AG04449 (cell line): ENCODE measurements around the gene ADAM15.

Experiments used
- CTCF ChIA-PET: fragments of 350-600 bp; formaldehyde crosslinking; extraction: SDS; loops from one replicate; lab custom pipeline; 2021; ENCODE audit warnings: antibody characterized with exemption; lab: Yijun Ruan, JAX
- POLR2A ChIA-PET: fragments of 400-600, 350-600 bp; formaldehyde crosslinking; extraction: SDS; loops from one replicate; lab custom pipeline; 2020; ENCODE audit warnings: antibody characterized with exemption, inconsistent platforms; lab: Yijun Ruan, JAX
- DNase-seq: peaks from one replicate; pipeline ENCODE4 v3.0.0-alpha.2; 2010; ENCODE audit warnings: low read depth, low spot score
- H3K4me3 ChIP-seq: 2 replicates; pipeline ENCODE4 v1.5.1; 2011; ENCODE audit warnings: low read depth, mild to moderate bottlenecking, control low read depth, low read length
- CTCF ChIP-seq: IDR thresholded peaks from one replicate; pipeline ENCODE4 v1.5.1; 2011; ENCODE audit warnings: mild to moderate bottlenecking, moderate library complexity, low read length, control low read depth, inconsistent platforms; ENCODE audit not compliant: insufficient read depth; ENCODE audit errors: missing control alignments

The ADAM15 gene

GRCh38 chr1:155043793-155044192 is 7.3 kb upstream of the ADAM15 start:
- no peak for TF ChIP-seq CTCF
- DNase-seq, result no peak
- ChIA-PET POLR2A (interaction anchor here (0.6 to 0.7 kb wide), 2 partner anchors 76 to 574 kb away, joined by 3 to 5 read pairs; no protein-coding TSS in a partner anchor), CTCF (interaction anchor here (0.7 to 20.6 kb wide), 26 partner anchors 10 to 644 kb away, joined by 3 to 433 read pairs (median 4); partner anchors contain the start of genes DCST1, DCST2, EFNA4 and KRTCAP2)
- no peak overlapping the region for H3K4me3 ChIP-seq

- ChIA-PET POLR2A (interaction anchor here (0.6 kb wide), 1 partner anchor 574 kb away, joined by 5 read pairs; no protein-coding TSS in a partner anchor), CTCF (interaction anchor here (0.7 to 20.6 kb wide), 30 partner anchors 11 to 644 kb away, joined by 3 to 433 read pairs (median 4); partner anchors contain the start of genes DCST1, DCST2, EFNA4 and FLAD1)
- no peak overlapping the region for H3K4me3 ChIP-seq
- DNase-seq, result no peak
- no peak for TF ChIP-seq CTCF
Observed at GRCh38 chr1:155044365-155044764, 6.8 kb upstream of the ADAM15 start.

DNA sequence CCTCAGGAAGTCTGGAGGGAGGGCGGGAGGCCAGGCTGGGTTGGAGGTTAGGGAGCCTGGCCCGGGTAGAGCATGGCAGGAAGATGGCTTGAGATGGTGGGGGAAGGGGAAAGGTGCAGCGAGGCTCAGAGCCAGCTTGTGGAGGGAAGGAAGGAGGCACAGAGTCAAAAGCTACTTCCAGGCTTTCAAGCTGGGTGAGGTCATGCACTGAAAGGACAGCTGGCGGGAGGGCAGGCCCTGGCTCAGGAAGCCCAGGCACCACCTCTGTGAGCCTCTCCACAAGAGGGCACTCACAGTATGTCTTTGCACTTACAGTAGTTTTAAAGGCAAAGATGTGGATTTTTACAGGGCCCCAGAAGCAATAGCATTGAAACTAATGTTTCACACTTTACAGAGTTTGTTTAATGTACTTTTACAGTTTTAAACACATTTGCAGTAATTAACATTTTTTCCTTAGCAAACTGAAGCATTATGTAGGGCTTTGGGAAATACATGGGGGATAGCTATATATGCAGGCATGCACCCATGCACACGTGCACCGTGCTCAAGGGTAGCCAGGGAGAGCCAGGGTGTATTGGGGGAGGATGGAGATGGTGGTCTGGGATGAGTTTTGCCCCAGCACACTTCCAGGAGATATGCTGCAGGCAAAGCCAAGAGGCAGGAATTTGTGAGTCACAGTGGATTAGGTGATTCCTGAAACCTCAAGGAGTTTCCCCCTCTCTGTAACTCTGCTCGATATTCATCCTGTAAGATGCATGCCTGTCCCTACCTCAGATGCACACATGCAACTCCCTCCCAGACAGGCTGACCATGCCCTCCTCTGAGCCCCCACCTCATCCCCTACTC is 6.1 kb upstream of the ADAM15 start:
- H3K4me3 ChIP-seq, result no peak overlapping the region
- POLR2A ChIA-PET, result interaction anchor here (0.7 kb wide), 1 partner anchor 14 kb away, joined by 3 read pairs; no protein-coding TSS in a partner anchor
- CTCF ChIA-PET, result interaction anchor here (0.8 to 20.6 kb wide), 26 partner anchors 11 to 645 kb away, joined by 3 to 433 read pairs (median 4); partner anchors contain the start of genes DCST1, DCST2, EFNA4 and FLAD1
- TF ChIP-seq CTCF, result peak; percentile 75
- no peak for DNase-seq

DNA sequence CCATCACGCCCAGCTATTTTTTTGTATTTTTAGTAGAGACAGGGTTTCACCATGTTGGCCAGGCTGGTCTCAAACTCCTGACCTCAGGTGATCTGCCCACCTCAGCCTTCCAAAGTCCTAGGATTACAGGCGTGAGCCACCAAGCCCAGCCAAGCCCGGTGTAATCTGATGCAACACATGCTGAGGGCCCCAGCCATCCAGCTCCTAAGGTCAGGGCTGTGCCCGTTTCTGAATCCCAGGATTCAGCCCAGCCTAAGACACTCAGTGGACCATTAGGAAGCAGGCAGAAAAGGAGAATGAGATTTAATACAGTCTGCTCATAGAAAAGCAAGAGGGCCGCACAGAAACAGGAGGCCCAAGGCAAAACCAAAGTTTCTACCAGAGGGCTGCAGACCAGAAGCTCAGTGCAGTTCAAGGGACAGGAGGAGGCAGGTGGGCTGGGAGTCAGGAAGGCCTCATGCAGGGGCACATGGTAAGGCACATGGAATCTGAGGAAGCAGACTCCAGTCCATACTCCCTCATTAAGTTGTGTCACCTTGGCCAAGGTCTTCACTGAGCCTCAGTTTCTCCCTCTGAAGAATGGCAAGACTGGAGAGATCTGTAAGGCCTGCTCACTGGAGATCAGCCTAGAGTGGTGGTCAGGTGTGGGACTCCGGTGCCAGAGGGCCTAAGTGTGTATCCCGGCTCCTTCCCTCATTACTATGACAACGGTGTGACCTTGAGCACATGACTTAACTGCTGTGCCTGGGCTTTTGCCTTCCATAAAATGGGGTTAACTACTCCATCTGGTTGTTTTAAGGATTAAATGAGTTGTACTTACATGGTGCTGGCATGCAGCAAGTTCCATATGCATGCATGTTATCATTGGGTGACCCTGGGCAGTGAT is 2.4 kb upstream of the ADAM15 start:
- ChIA-PET POLR2A (no interaction called here), CTCF (interaction anchor here (0.8 to 20.6 kb wide), 11 partner anchors 9 to 53 kb away, joined by 3 to 433 read pairs (median 4); partner anchors contain the start of genes DCST1, DCST2 and EFNA4)
- no peak for TF ChIP-seq CTCF
- no peak overlapping the region for H3K4me3 ChIP-seq
- no peak for DNase-seq

- H3K4me3 ChIP-seq, result peak overlapping the region; percentile 71
- TF ChIP-seq CTCF, result no peak
- DNase-seq, result no peak
- ChIA-PET CTCF (interaction anchor here (0.6 to 20.6 kb wide), 20 partner anchors 10 to 1122 kb away, joined by 3 to 433 read pairs (median 4); partner anchors contain the start of genes EFNA4 and PBXIP1), POLR2A (no interaction called here)
Observed at GRCh38 chr1:155049651-155050559, 1.2 kb upstream of the ADAM15 start.
